IMR-90 (cell line): ENCODE data around the gene SLFN12L. TPM values are rescaled to one million over a fixed set of nuclear protein-coding genes. Genes with fewer than 3 reads are reported as not detected.

Source experiments
- ATAC-seq: fragments of 200-7000 bp; cut with Tn5 transposase; 2 replicates; pipeline ENCODE4 v1.9.1; 2020; ENCODE audit warnings: low read depth, mild to moderate bottlenecking, moderate library complexity
- BruUV-seq: library from RNA; stranded (reverse); fragments of 400-500 nt; replicated peaks from 2 replicates; lab custom pipeline; 2021; lab: Mats Ljungman, UMichigan
- CTCF ChIA-PET: fragments of 300-600 bp; formaldehyde crosslinking; extraction: SDS; loops from one replicate; lab custom pipeline; 2021; ENCODE audit warnings: antibody characterized with exemption; lab: Yijun Ruan, JAX
- POLR2A ChIA-PET: fragments of 300-600 bp; sonication (Branson Sonifier 250); formaldehyde crosslinking; loops from one replicate; lab custom pipeline; 2022; ENCODE audit warnings: antibody characterized with exemption; ENCODE audit not compliant: unreplicated experiment; lab: Charles Lee
- DNase-seq: peaks from one replicate; pipeline ENCODE4 v3.0.0; 2013
- H2AFZ ChIP-seq: replicated peaks from 2 replicates; pipeline ENCODE3; 2013; ENCODE audit warnings: low read length, mild to moderate bottlenecking; ENCODE audit not compliant: poor library complexity
- H2AK5ac ChIP-seq: 2 replicates; pipeline ENCODE4 v1.6.1; 2013; ENCODE audit warnings: low read depth, low read length, inconsistent platforms
- H2AK9ac ChIP-seq: replicated peaks from 2 replicates; pipeline ENCODE3; 2013; ENCODE audit warnings: mild to moderate bottlenecking, low read depth, low read length, moderate library complexity; ENCODE audit not compliant: poor library complexity
- H2BK120ac ChIP-seq: 2 replicates; pipeline ENCODE4 v1.6.1; 2013; ENCODE audit warnings: low read depth, low read length, inconsistent platforms
- H2BK15ac ChIP-seq: 3 replicates; pipeline ENCODE4 v1.6.1; 2013; ENCODE audit warnings: low read depth, low read length, inconsistent platforms
- H2BK20ac ChIP-seq: 2 replicates; pipeline ENCODE4 v1.6.1; 2013; ENCODE audit warnings: low read depth, mild to moderate bottlenecking, inconsistent platforms, low read length, moderate library complexity
- H2BK5ac ChIP-seq: 2 replicates; pipeline ENCODE4 v1.6.1; 2013; ENCODE audit warnings: mild to moderate bottlenecking, low read depth, low read length, inconsistent platforms; ENCODE audit not compliant: poor library complexity, severe bottlenecking
- H3K14ac ChIP-seq: replicated peaks from 2 replicates; pipeline ENCODE4 v1.6.1; 2013; ENCODE audit warnings: low read depth, low read length, inconsistent platforms
- H3K18ac ChIP-seq: 2 replicates; pipeline ENCODE4 v1.6.1; 2013; ENCODE audit warnings: low read depth, low read length, control low read depth
- H3K23ac ChIP-seq: 2 replicates; pipeline ENCODE4 v1.6.1; 2013; ENCODE audit warnings: low read depth, low read length, inconsistent platforms
- H3K27ac ChIP-seq: 2 replicates; pipeline ENCODE4 v1.5.1; 2013; ENCODE audit warnings: mild to moderate bottlenecking, control low read depth, low read length; ENCODE audit not compliant: insufficient read depth
- H3K27me3 ChIP-seq: 2 replicates; pipeline ENCODE4 v1.6.1; 2013; ENCODE audit warnings: low read length; ENCODE audit not compliant: control insufficient read depth, insufficient read depth
- H3K36me3 ChIP-seq: 2 replicates; pipeline ENCODE4 v1.6.1; 2013; ENCODE audit warnings: low read length, mixed read lengths; ENCODE audit not compliant: control insufficient read depth, insufficient read depth
- H3K4ac ChIP-seq: 2 replicates; pipeline ENCODE4 v1.6.1; 2013; ENCODE audit warnings: low read depth, low read length, inconsistent platforms
- H3K4me1 ChIP-seq: 2 replicates; pipeline ENCODE4 v1.6.1; 2013; ENCODE audit warnings: low read length, mixed read lengths; ENCODE audit not compliant: control insufficient read depth, insufficient read depth
- H3K4me2 ChIP-seq: 2 replicates; pipeline ENCODE4 v1.6.1; 2013; ENCODE audit warnings: low read depth, mild to moderate bottlenecking, control low read depth, low read length, moderate library complexity
- H3K4me3 ChIP-seq: 2 replicates; pipeline ENCODE4 v1.5.1; 2013; ENCODE audit warnings: low read depth, mild to moderate bottlenecking, control low read depth, low read length, moderate library complexity; ENCODE audit not compliant: insufficient read depth
- H3K56ac ChIP-seq: 2 replicates; pipeline ENCODE4 v1.6.1; 2013; ENCODE audit warnings: low read length, inconsistent platforms; ENCODE audit not compliant: insufficient read depth; ENCODE audit errors: extremely low read depth
- H3K79me1 ChIP-seq, 2 experiments: 2 replicates each; pipeline ENCODE4 v1.6.1; 2013; ENCODE audit warnings: low read length in 2 of 2, inconsistent platforms in 1 of 2, low read depth in 1 of 2
- H3K9ac ChIP-seq: 2 replicates; pipeline ENCODE4 v1.6.1; 2013; ENCODE audit warnings: low read depth, low read length, control low read depth
- H3K9me1 ChIP-seq: 2 replicates; pipeline ENCODE4 v1.6.1; 2013; ENCODE audit warnings: low read length, inconsistent platforms; ENCODE audit not compliant: insufficient read depth
- H3K9me3 ChIP-seq: 2 replicates; pipeline ENCODE4 v1.6.1; 2013; ENCODE audit warnings: low read length; ENCODE audit not compliant: control insufficient read depth, insufficient read depth
- H4K20me1 ChIP-seq: 2 replicates; pipeline ENCODE4 v1.6.1; 2013; ENCODE audit warnings: low read length, inconsistent platforms; ENCODE audit not compliant: insufficient read depth
- H4K5ac ChIP-seq: 2 replicates; pipeline ENCODE4 v1.6.1; 2013; ENCODE audit warnings: mild to moderate bottlenecking, low read depth, low read length, control low read depth
- H4K8ac ChIP-seq, 2 experiments: 2 replicates each; pipeline ENCODE4 v1.6.1; 2013; ENCODE audit warnings: low read depth in 2 of 2, low read length in 2 of 2, control low read depth in 1 of 2, inconsistent platforms in 1 of 2
- H4K91ac ChIP-seq: 2 replicates; pipeline ENCODE4 v1.6.1; 2013; ENCODE audit warnings: low read depth, low read length, inconsistent platforms; ENCODE audit not compliant: insufficient read depth
- RCOR1 ChIP-seq: IDR thresholded peaks from 2 replicates; pipeline ENCODE4 v1.6.1; 2012; ENCODE audit warnings: mild to moderate bottlenecking, low read length, improper control_type of control experiment; ENCODE audit not compliant: insufficient replicate concordance
- WGBS, 2 experiments: methylation state at CpG; one replicate each; pipeline versions ENCODE4 v1.1.5 to v1.1.7; 2013; ENCODE audit warnings: missing lambda C conversion rate in 2 of 2; ENCODE audit not compliant: insufficient read length in 1 of 2; ENCODE audit errors: extremely low coverage in 2 of 2; 5-methylcytosine and 5-hydroxymethylcytosine counted together
- dilution Hi-C: fragments of 300-500 bp; cut with HindIII; formaldehyde crosslinking; loops from one replicate; pipeline ENCODE4 v1.14.3; 2018; ENCODE audit warnings: low sequenced_read_pairs; ENCODE audit not compliant: unreplicated experiment
- in situ Hi-C: fragments of 300-500 bp; cut with MboI; formaldehyde crosslinking; loops from 3 replicates; pipeline ENCODE4 v1.14.3; 2019; ENCODE audit warnings: low sequenced_read_pairs, inconsistent platforms, mixed read lengths
- intact Hi-C: fragments of 100-400 bp; cut with micrococcal nuclease; formaldehyde crosslinking; loops from 2 replicates; pipeline ENCODE4 v1.10.0; 2022
- polyA plus RNA-seq, 3 experiments: library from polyadenylated mRNA; depleted of rRNA; stranded (reverse); fragments of >200 nt; gene quantifications; 2 replicates each; pipeline ENCODE4 v1.2.3, GENCODE V29; 2012; ENCODE audit warnings: low replicate concordance in 1 of 3
- total RNA-seq: library from RNA; depleted of rRNA; stranded (reverse); fragments of >200 nt; gene quantifications from 2 replicates; pipeline ENCODE4 v1.2.3, GENCODE V29; 2012
- TF ChIP-seq, protein P1 (sequence below): fragments of 150-350 bp; IDR thresholded peaks from 2 replicates; pipeline ENCODE4 v1.6.1; 2017; ENCODE audit warnings: mild to moderate bottlenecking, antibody characterized with exemption, low read length, low read depth

SLFN12L gene
- total and polyA plus RNA-seq, 2 of the 4 experiments (the other 2 are of a cell fraction): 0.18 TPM; not detected in 1

DNA sequence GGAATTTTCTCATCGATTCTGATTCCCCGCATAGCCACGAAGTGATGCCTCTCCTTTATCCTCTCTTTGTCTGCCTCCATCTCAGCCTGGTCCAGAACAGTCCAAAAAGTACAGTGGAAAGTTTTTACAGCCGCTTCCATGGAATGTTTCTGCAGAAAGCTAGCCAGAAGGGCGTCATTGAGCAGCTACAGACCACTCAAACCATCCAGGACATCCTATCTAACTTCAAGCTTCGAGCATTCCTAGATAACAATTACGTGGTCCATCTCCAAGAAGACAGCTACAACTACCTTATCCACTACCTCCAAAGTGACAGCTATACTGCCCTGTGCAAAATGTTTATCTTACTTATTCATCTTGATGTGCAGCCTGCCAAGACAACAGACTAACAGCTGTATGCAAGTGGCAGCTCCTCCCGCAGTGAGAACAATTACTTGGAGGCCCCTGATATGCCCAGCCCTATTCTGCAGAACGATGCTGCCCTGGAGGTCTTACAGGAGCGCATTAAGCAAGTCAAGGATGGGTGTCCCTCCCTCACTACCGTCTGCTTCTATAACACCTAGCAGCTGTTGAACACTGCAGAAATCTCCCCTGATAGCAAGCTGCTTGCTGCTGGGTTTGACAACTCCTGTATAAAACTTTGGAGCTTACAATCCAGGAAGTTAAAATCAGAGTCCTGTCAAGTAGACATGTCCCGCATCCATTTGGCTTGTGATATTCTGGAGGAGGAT lies 38.9 kb downstream of the SLFN12L start:
- Histone ChIP-seq H3K79me1 (no peaks in the 10 kb centered on the region), H4K91ac (no peak overlapping the region), H2BK20ac (no peak overlapping the region), H4K8ac (no peak overlapping the region), H2BK120ac (no peak overlapping the region), H3K4ac (no peak overlapping the region), H2BK5ac (no peak overlapping the region), H3K27me3 (peaks cover 44% of the 10 kb centered on the region), H2AFZ (peak overlapping the region; percentile 59), H3K23ac (no peak overlapping the region), H2AK5ac (no peak overlapping the region), H4K5ac (no peak overlapping the region), H3K14ac (no peak overlapping the region), H2BK15ac (no peak overlapping the region), H3K18ac (no peak overlapping the region), H3K4me1 (no peaks in the 10 kb centered on the region), H3K36me3 (no peaks in the 10 kb centered on the region), H4K20me1 (no peaks in the 10 kb centered on the region), H3K9ac (no peak overlapping the region), H3K9me1 (no peaks in the 10 kb centered on the region), H3K56ac (no peak overlapping the region), H3K4me2 (no peak overlapping the region), H3K9me3 (peaks cover 2% of the 10 kb centered on the region; the same call in 1 of the 2 replicates), H3K27ac (no peak overlapping the region), H3K4me3 (no peak overlapping the region), H2AK9ac (no peak overlapping the region)
- no TSS peak for BruUV-seq
- CTCF ChIA-PET: interaction anchor here (1.0 kb wide), 1 partner anchor 42 kb away, joined by 3 read pairs; no protein-coding TSS in a partner anchor
- dilution Hi-C loops (no loop called here), in situ Hi-C loops (no loop called here), intact Hi-C loops (no loop called here)
- 16% methylated on average over 3 of the region's 12 CpGs; no CpG with 5 or more reads in 1 of the 2 experiments for WGBS, 2 experiments
- DNase-seq: no peak
- POLR2A ChIA-PET: no interaction called here
- TF ChIP-seq, protein P1, sequence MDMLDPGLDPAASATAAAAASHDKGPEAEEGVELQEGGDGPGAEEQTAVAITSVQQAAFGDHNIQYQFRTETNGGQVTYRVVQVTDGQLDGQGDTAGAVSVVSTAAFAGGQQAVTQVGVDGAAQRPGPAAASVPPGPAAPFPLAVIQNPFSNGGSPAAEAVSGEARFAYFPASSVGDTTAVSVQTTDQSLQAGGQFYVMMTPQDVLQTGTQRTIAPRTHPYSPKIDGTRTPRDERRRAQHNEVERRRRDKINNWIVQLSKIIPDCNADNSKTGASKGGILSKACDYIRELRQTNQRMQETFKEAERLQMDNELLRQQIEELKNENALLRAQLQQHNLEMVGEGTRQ: no peak
- no peak for TF ChIP-seq RCOR1
- 0 out of 2 replicates have a peak, but pooled peaks have one; percentile 11 for ATAC-seq
